Astrocyte of the cerebellum (primary cell): ENCODE results near the gene CREB5.

Source experiments
- DNase-seq: peaks from one replicate; pipeline ENCODE4 v3.0.0-alpha.2; 2011; ENCODE audit warnings: low read depth
- H3K4me3 ChIP-seq: 2 replicates; pipeline ENCODE4 v1.5.1; 2011; ENCODE audit warnings: mild to moderate bottlenecking, low read depth, low read length, moderate library complexity
- CTCF ChIP-seq: IDR thresholded peaks from 2 replicates; pipeline ENCODE4 v1.5.1; 2012; ENCODE audit warnings: low read length, low read depth, moderate library complexity, mild to moderate bottlenecking; ENCODE audit errors: missing control alignments
- in situ Hi-C: cut with HindIII; loops from 2 replicates; pipeline ENCODE4 v1.10.0; 2017; ENCODE audit warnings: low sequenced_read_pairs

CREB5 gene

GRCh38 chr7:28768577-28769147 is 356.3 kb downstream of the CREB5 start:
- in situ Hi-C loops, result no loop called here
- no peak for TF ChIP-seq CTCF
- no peak overlapping the region for H3K4me3 ChIP-seq
- DNase-seq, result peak; percentile 45

GRCh38 chr7:28771906-28772622 is 359.7 kb downstream of the CREB5 start:
- DNase-seq, result no peak
- in situ Hi-C loops, result no loop called here
- no peak for TF ChIP-seq CTCF

DNA sequence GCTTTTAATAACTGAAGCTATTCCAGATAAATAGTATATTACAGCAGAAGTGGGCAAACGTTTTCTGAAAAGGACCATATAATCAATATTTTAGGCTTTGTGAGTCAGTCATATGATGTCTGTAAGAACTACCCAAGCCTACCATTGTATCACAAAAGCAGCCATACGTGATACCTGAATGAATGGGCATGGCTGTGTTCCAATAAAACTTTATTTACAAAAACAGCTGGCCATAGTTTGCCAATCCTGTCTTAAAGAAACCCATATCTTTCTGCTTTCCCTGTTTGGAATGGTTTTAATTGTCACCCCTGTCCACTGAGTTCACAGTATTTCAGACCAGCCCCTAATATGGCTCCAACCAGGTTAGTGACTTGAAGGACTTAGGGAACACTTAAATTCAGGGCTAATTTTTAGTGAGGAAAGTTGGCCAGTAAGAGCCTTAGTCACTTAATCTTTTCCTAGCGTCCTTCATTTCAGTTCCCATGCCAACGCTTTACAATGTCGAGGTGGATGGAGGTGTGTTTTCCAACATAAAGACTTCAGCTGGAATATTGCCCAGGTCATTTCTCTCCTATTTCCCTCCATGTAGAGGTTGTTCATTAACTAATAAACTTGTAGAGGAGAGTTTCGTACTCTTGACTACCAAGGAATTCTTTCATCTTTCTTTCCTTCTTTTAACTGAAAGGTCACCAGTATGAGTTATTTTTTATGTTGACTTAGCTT is 361.3 kb downstream of the CREB5 start:
- in situ Hi-C loops, result no loop called here

More at GRCh38 chr7:28771906-28772622, 359.7 kb downstream of the CREB5 start:
- H3K4me3 ChIP-seq, result no peak overlapping the region

DNA sequence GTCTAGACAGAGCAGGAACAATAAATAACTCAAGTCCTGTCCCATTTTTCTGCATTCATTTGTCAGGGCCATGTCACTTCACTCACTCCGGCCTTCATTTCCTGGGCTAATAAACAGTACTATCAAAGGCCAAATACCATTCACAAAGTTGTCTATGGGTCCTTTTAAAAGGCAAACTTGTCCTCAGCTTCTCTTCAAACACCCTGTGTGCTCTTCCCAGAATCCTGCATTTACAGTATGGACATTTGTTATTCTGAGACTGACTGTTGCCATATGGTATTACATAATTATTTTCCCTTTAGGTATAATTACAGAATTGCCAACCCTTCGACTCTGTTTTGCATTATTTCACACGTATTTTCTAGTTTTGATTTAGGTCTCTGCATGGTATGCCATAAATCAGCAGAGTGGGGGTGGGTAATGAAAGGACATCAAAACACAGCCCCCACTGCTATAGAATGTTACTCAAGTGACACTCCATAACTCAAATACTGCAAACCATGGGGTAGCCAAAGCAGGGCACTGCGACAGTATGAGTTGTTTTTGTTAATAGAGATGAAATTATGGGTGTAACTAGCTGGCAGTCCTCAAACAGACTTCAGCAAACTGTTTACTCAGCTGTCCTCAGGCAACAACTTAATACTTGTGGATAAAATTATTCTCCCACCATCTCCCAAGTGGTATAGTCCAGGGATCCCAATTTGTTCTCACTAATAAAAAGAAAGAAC is 362.1 kb downstream of the CREB5 start:
- no peak overlapping the region for H3K4me3 ChIP-seq
- DNase-seq, result no peak
- TF ChIP-seq CTCF, result no peak
- in situ Hi-C loops, result no loop called here

More for the DNA sequence above, 361.3 kb downstream of the CREB5 start:
- no peak for DNase-seq
- TF ChIP-seq CTCF, result no peak
- no peak overlapping the region for H3K4me3 ChIP-seq

GRCh38 chr7:28776463-28777157 is 364.3 kb downstream of the CREB5 start:
- no peak overlapping the region for H3K4me3 ChIP-seq
- TF ChIP-seq CTCF, result no peak
- DNase-seq, result no peak
- in situ Hi-C loops, result no loop called here

DNA sequence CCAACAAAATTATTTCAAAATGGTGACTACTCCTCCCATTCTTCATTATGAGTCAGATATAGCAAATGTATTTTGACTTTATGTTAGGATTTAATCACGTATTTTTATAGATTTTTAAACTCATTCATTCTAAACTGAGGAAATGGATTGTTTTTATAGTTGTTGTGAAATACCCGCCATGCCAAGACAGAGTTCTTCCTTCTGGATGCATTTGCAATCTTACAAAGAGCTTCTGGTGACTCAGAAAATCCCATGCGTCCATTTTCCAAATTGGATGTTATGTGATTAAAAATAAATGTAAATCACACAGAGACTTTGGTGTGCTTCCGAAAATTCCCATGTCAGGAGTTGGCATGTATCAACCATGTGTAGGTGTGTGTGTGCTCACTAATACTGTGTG is 366.5 kb downstream of the CREB5 start:
- no peak for DNase-seq
- H3K4me3 ChIP-seq, result no peak overlapping the region
- TF ChIP-seq CTCF, result no peak
- in situ Hi-C loops, result no loop called here
